ENCODE data around the gene CCIN. TPM values are rescaled to one million over a fixed set of nuclear protein-coding genes. Genes with fewer than 3 reads are reported as not detected.
"Not testable (repeated sequence)": the region's sequence is repeated elsewhere in the genome, so short reads cannot be mapped to it uniquely, and the experiment has no call there.

The CCIN gene
- total RNA-seq, 1 donor from 2014 or later = not detected

GRCh38 chr9:36174271-36174670 is 5.1 kb downstream of the CCIN start:
- Mint-ChIP-seq H3K36me3 (no peaks in the 10 kb centered on the region), H3K27ac (no peak overlapping the region), H3K9me3 (no peaks in the 10 kb centered on the region), H3K4me3 (no peak overlapping the region), H3K4me1 (ENCODE audit: unreplicated experiment) (no peaks in the 10 kb centered on the region), H3K27me3 (peaks cover 1% of the 10 kb centered on the region)
- TF ChIP-seq CTCF (conservative IDR thresholded peaks at IDR 0.05) = no peak
- DNase-seq (ENCODE audit: extremely low spot score, unreplicated experiment) = no peak

GRCh38 chr9:36174731-36175130 is 5.5 kb downstream of the CCIN start:
- no peak for TF ChIP-seq CTCF (conservative IDR thresholded peaks at IDR 0.05)
- H3K27ac Mint-ChIP-seq = no peak overlapping the region
- H3K36me3 Mint-ChIP-seq = no peaks in the 10 kb centered on the region
- no peaks in the 10 kb centered on the region for H3K27me3 Mint-ChIP-seq
- no peak for DNase-seq (ENCODE audit: extremely low spot score, unreplicated experiment)
- no peak overlapping the region for H3K4me3 Mint-ChIP-seq
- no peaks in the 10 kb centered on the region for H3K4me1 Mint-ChIP-seq (ENCODE audit: unreplicated experiment)
- no peaks in the 10 kb centered on the region for H3K9me3 Mint-ChIP-seq

- H3K4me1 Mint-ChIP-seq (ENCODE audit: unreplicated experiment); H3K27ac Mint-ChIP-seq: not testable (repeated sequence)
These were observed 6.0 kb downstream of the CCIN start for GRCh38 chr9:36175209-36175608.

GRCh38 chr9:36176496-36176895 is 7.3 kb downstream of the CCIN start:
- not testable (repeated sequence) for DNase-seq (ENCODE audit: extremely low spot score, unreplicated experiment); H3K27ac Mint-ChIP-seq; H3K36me3 Mint-ChIP-seq; H3K4me3 Mint-ChIP-seq; H3K4me1 Mint-ChIP-seq (ENCODE audit: unreplicated experiment); H3K9me3 Mint-ChIP-seq; H3K27me3 Mint-ChIP-seq

More at GRCh38 chr9:36175209-36175608, 6.0 kb downstream of the CCIN start:
- not testable (repeated sequence) for H3K27me3 Mint-ChIP-seq; H3K9me3 Mint-ChIP-seq; H3K4me3 Mint-ChIP-seq; DNase-seq (ENCODE audit: extremely low spot score, unreplicated experiment); H3K36me3 Mint-ChIP-seq

- H3K4me1 Mint-ChIP-seq (ENCODE audit: unreplicated experiment) = no peaks in the 10 kb centered on the region
- no peaks in the 10 kb centered on the region for H3K36me3 Mint-ChIP-seq
- no peak for TF ChIP-seq CTCF (conservative IDR thresholded peaks at IDR 0.05)
- no peaks in the 10 kb centered on the region for H3K9me3 Mint-ChIP-seq
- no peak overlapping the region for H3K4me3 Mint-ChIP-seq
- no peak overlapping the region for H3K27ac Mint-ChIP-seq
- H3K27me3 Mint-ChIP-seq = no peaks in the 10 kb centered on the region
- no peak for DNase-seq (ENCODE audit: extremely low spot score, unreplicated experiment)
These were observed 8.4 kb downstream of the CCIN start for GRCh38 chr9:36177571-36177970.

- DNase-seq (ENCODE audit: extremely low spot score, unreplicated experiment); H3K4me3 Mint-ChIP-seq; H3K4me1 Mint-ChIP-seq (ENCODE audit: unreplicated experiment); H3K36me3 Mint-ChIP-seq; H3K9me3 Mint-ChIP-seq; H3K27me3 Mint-ChIP-seq; H3K27ac Mint-ChIP-seq: not testable (repeated sequence)
These were observed 11.1 kb downstream of the CCIN start for GRCh38 chr9:36180243-36180642.

GRCh38 chr9:36187414-36187813 is 18.2 kb downstream of the CCIN start:
- Mint-ChIP-seq H3K36me3 (no peaks in the 10 kb centered on the region), H3K27ac (no peak overlapping the region), H3K4me1 (ENCODE audit: unreplicated experiment) (peaks cover 15% of the 10 kb centered on the region), H3K27me3 (peaks cover 14% of the 10 kb centered on the region), H3K9me3 (no peaks in the 10 kb centered on the region), H3K4me3 (no peak overlapping the region)
- TF ChIP-seq CTCF (conservative IDR thresholded peaks at IDR 0.05) = no peak
- DNase-seq (ENCODE audit: extremely low spot score, unreplicated experiment) = no peak

Measured in type B pancreatic cell (in vitro differentiated cells).